ENCODE measurements around the gene SSRP1. TPM values are rescaled to one million over a fixed set of nuclear protein-coding genes. Genes with fewer than 3 reads are reported as not detected.

Gene SSRP1
- total RNA-seq, 1 donor from 2014 or later: 79.5 TPM

- Histone ChIP-seq H3K9ac (ENCODE audit: low read length) (no peak overlapping the region), H3K27me3 (ENCODE audit: insufficient read depth, low read length) (no peaks in the 10 kb centered on the region), H3K79me2 (ENCODE audit: insufficient read depth, low read length) (no peaks in the 10 kb centered on the region), H4K20me1 (ENCODE audit: insufficient read depth, low read length) (no peaks in the 10 kb centered on the region), H3K4me3 (ENCODE audit: insufficient read depth, low read depth, low read length) (no peak overlapping the region), H3K36me3 (ENCODE audit: insufficient read depth, low read length) (no peaks in the 10 kb centered on the region), H3K4me1 (ENCODE audit: insufficient read depth, low read length) (no peaks in the 10 kb centered on the region), H3K9me3 (ENCODE audit: insufficient read depth, low read depth, low read length) (no peaks in the 10 kb centered on the region), H2AFZ (ENCODE audit: low read depth, low read length) (no peak overlapping the region), H3K27ac (ENCODE audit: low read depth, low read length) (no peak overlapping the region), H3K4me2 (ENCODE audit: low read length) (no peak overlapping the region)
- Mint-ChIP-seq H3K27ac (ENCODE audit: unreplicated experiment) (no peak overlapping the region), H3K36me3 (ENCODE audit: low read depth, unreplicated experiment) (no peaks in the 10 kb centered on the region), H3K27me3 (ENCODE audit: low read depth, unreplicated experiment) (peaks cover 41% of the 10 kb centered on the region), H3K4me1 (ENCODE audit: low read depth, unreplicated experiment) (no peaks in the 10 kb centered on the region), H3K4me3 (ENCODE audit: unreplicated experiment) (no peak overlapping the region), H3K9me3 (ENCODE audit: unreplicated experiment) (peaks cover 1% of the 10 kb centered on the region)
- no peak for TF ChIP-seq EZH2 (IDR thresholded peaks at IDR 0.05; ENCODE audit: insufficient read depth, low read length)
- no peak for TF ChIP-seq CTCF (IDR thresholded peaks at IDR 0.05; ENCODE audit: insufficient read depth, low read depth, low read length)
- no peak for FAIRE-seq
- DNase-seq (ENCODE audit: low read depth): no peak
Measured at GRCh38 chr11:57376095-57377090, 40.7 kb upstream of the SSRP1 start.

GRCh38 chr11:57375490-57375889 is 39.8 kb upstream of the SSRP1 start:
- H3K4me2 ChIP-seq (ENCODE audit: low read length): no peak overlapping the region
- Mint-ChIP-seq H3K27me3 (ENCODE audit: low read depth, unreplicated experiment) (peaks cover 34% of the 10 kb centered on the region), H3K4me3 (ENCODE audit: unreplicated experiment) (no peak overlapping the region), H3K4me1 (ENCODE audit: low read depth, unreplicated experiment) (no peaks in the 10 kb centered on the region), H3K36me3 (ENCODE audit: low read depth, unreplicated experiment) (no peaks in the 10 kb centered on the region), H3K9me3 (ENCODE audit: unreplicated experiment) (peaks cover 1% of the 10 kb centered on the region), H3K27ac (ENCODE audit: unreplicated experiment) (no peak overlapping the region)
- no peaks in the 10 kb centered on the region for H3K79me2 ChIP-seq (ENCODE audit: insufficient read depth, low read length)
- H3K27ac ChIP-seq (ENCODE audit: low read depth, low read length): no peak overlapping the region
- no peak for FAIRE-seq
- no peak for DNase-seq (ENCODE audit: low read depth)
- no peaks in the 10 kb centered on the region for H3K9me3 ChIP-seq (ENCODE audit: insufficient read depth, low read depth, low read length)
- TF ChIP-seq EZH2 (IDR thresholded peaks at IDR 0.05; ENCODE audit: insufficient read depth, low read length): no peak
- no peak for TF ChIP-seq CTCF (IDR thresholded peaks at IDR 0.05; ENCODE audit: insufficient read depth, low read depth, low read length)
- H2AFZ ChIP-seq (ENCODE audit: low read depth, low read length): no peak overlapping the region
- no peaks in the 10 kb centered on the region for H4K20me1 ChIP-seq (ENCODE audit: insufficient read depth, low read length)
- no peaks in the 10 kb centered on the region for H3K36me3 ChIP-seq (ENCODE audit: insufficient read depth, low read length)
- H3K4me3 ChIP-seq (ENCODE audit: insufficient read depth, low read depth, low read length): no peak overlapping the region
- H3K9ac ChIP-seq (ENCODE audit: low read length): no peak overlapping the region
- H3K4me1 ChIP-seq (ENCODE audit: insufficient read depth, low read length): no peaks in the 10 kb centered on the region
- no peaks in the 10 kb centered on the region for H3K27me3 ChIP-seq (ENCODE audit: insufficient read depth, low read length)

- Mint-ChIP-seq H3K4me1 (ENCODE audit: low read depth, unreplicated experiment) (no peaks in the 10 kb centered on the region), H3K4me3 (ENCODE audit: unreplicated experiment) (no peak overlapping the region), H3K9me3 (ENCODE audit: unreplicated experiment) (peaks cover 1% of the 10 kb centered on the region), H3K27ac (ENCODE audit: unreplicated experiment) (no peak overlapping the region), H3K36me3 (ENCODE audit: low read depth, unreplicated experiment) (no peaks in the 10 kb centered on the region), H3K27me3 (ENCODE audit: low read depth, unreplicated experiment) (peaks cover 31% of the 10 kb centered on the region)
- Histone ChIP-seq H3K4me1 (ENCODE audit: insufficient read depth, low read length) (peaks cover 3% of the 10 kb centered on the region), H2AFZ (ENCODE audit: low read depth, low read length) (no peak overlapping the region), H3K9me3 (ENCODE audit: insufficient read depth, low read depth, low read length) (no peaks in the 10 kb centered on the region), H3K4me2 (ENCODE audit: low read length) (no peak overlapping the region), H3K9ac (ENCODE audit: low read length) (no peak overlapping the region), H3K27me3 (ENCODE audit: insufficient read depth, low read length) (no peaks in the 10 kb centered on the region), H3K27ac (ENCODE audit: low read depth, low read length) (no peak overlapping the region), H3K36me3 (ENCODE audit: insufficient read depth, low read length) (no peaks in the 10 kb centered on the region), H3K4me3 (ENCODE audit: insufficient read depth, low read depth, low read length) (no peak overlapping the region), H3K79me2 (ENCODE audit: insufficient read depth, low read length) (no peaks in the 10 kb centered on the region), H4K20me1 (ENCODE audit: insufficient read depth, low read length) (no peaks in the 10 kb centered on the region)
- DNase-seq (ENCODE audit: low read depth): no peak
- TF ChIP-seq EZH2 (IDR thresholded peaks at IDR 0.05; ENCODE audit: insufficient read depth, low read length) (no peak), CTCF (IDR thresholded peaks at IDR 0.05; ENCODE audit: insufficient read depth, low read depth, low read length) (no peak)
- no peak for FAIRE-seq
Measured at GRCh38 chr11:57374966-57375365, 39.3 kb upstream of the SSRP1 start.
